ENCODE data around the gene RSPH1.
A peak's percentile ranks its signal among the peaks of the same experiment; 100 is the strongest.

RSPH1 gene

GRCh38 chr21:42465008-42465802, 30.8 kb downstream of the RSPH1 start:
- peak; percentile 21 to 22 for DNase-seq (ENCODE audit: low read depth in 2 of 2)
- no peak for TF ChIP-seq CTCF (IDR thresholded peaks at IDR 0.05; ENCODE audit: low read depth, low read length)
- H3K4me3 ChIP-seq (replicated peaks in 1 of 2; ENCODE audit: low read depth in 2 of 2, low read length in 2 of 2): no peak overlapping the region

DNA sequence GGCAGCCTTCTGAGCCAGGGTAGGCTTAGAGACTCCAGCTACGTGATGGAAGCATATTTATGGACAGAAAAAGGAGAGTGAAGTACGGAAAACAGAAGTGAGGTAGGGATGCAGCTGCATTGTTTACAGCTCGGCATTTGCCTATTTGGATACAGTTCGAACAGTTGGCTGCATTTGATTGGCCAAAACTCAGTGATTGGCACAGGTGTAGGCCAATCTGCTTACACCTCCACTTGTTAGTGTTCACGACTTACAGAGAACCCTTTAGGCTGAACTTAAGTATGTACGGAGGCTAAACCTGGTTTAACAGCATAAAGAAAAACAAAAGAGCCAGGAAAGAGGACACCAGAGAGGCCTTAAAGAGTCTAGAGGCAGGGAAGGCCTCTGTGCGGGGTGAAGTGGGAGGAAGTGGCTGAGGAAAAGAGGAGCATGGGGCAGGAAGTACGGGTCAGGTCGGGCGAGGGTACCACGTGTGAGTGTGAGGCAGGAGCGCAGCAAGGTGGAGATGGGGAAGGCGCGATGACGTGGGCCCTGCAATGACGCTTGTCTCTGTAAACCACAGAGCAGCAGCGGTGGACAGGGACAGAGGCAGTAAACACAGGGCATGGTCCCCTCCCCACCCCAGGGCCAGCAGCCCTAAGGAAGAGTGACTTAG, 32.0 kb downstream of the RSPH1 start:
- DNase-seq (ENCODE audit: low read depth in 2 of 2): peak; percentile 51 to 66
- H3K4me3 ChIP-seq (replicated peaks in 1 of 2; ENCODE audit: low read depth in 2 of 2, low read length in 2 of 2): no peak overlapping the region

GRCh38 chr21:42461881-42462877, 33.8 kb downstream of the RSPH1 start:
- no peak for TF ChIP-seq CTCF (IDR thresholded peaks at IDR 0.05; ENCODE audit: low read depth, low read length)
- no peak for DNase-seq (ENCODE audit: low read depth in 2 of 2)
- no peak overlapping the region for H3K4me3 ChIP-seq (replicated peaks in 1 of 2; ENCODE audit: low read depth in 2 of 2, low read length in 2 of 2)

More for the DNA sequence above, 32.0 kb downstream of the RSPH1 start:
- no peak for TF ChIP-seq CTCF (IDR thresholded peaks at IDR 0.05; ENCODE audit: low read depth, low read length)

- H3K4me3 ChIP-seq (replicated peaks in 1 of 2; ENCODE audit: low read depth in 2 of 2, low read length in 2 of 2): no peak overlapping the region
- DNase-seq (ENCODE audit: low read depth in 2 of 2): no peak
Measured at GRCh38 chr21:42461185-42461520, 34.9 kb downstream of the RSPH1 start.

GRCh38 chr21:42460391-42461184, 35.4 kb downstream of the RSPH1 start:
- TF ChIP-seq CTCF (IDR thresholded peaks at IDR 0.05; ENCODE audit: low read depth, low read length): no peak
- no peak for DNase-seq (ENCODE audit: low read depth in 2 of 2)
- no peak overlapping the region for H3K4me3 ChIP-seq (replicated peaks in 1 of 2; ENCODE audit: low read depth in 2 of 2, low read length in 2 of 2)

More at GRCh38 chr21:42461185-42461520, 34.9 kb downstream of the RSPH1 start:
- no peak for TF ChIP-seq CTCF (IDR thresholded peaks at IDR 0.05; ENCODE audit: low read depth, low read length)
